Measurements from ENCODE around the gene FRMD1.

The FRMD1 gene

DNA sequence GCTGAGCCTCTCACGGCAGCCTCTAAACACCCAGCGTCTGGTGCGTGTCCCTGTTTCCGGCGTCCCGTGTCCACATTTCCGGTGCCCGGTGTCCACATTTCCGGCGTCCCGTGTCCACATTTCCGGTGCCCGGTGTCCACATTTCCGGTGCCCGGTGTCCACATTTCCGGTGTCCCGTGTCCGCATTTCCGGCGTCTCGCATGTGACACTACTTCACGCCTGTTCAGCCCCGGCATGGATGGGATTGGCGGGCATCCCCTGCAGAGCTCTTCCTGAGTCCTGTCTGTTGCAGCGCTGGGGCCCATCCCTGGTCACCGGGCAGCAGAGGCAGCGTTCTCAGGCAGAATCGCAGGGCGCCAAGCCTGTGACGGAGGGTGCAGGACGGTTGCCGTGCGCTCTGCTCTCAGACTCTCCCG lies 3.2 kb downstream of the FRMD1 start:
- TF ChIP-seq, protein P1, sequence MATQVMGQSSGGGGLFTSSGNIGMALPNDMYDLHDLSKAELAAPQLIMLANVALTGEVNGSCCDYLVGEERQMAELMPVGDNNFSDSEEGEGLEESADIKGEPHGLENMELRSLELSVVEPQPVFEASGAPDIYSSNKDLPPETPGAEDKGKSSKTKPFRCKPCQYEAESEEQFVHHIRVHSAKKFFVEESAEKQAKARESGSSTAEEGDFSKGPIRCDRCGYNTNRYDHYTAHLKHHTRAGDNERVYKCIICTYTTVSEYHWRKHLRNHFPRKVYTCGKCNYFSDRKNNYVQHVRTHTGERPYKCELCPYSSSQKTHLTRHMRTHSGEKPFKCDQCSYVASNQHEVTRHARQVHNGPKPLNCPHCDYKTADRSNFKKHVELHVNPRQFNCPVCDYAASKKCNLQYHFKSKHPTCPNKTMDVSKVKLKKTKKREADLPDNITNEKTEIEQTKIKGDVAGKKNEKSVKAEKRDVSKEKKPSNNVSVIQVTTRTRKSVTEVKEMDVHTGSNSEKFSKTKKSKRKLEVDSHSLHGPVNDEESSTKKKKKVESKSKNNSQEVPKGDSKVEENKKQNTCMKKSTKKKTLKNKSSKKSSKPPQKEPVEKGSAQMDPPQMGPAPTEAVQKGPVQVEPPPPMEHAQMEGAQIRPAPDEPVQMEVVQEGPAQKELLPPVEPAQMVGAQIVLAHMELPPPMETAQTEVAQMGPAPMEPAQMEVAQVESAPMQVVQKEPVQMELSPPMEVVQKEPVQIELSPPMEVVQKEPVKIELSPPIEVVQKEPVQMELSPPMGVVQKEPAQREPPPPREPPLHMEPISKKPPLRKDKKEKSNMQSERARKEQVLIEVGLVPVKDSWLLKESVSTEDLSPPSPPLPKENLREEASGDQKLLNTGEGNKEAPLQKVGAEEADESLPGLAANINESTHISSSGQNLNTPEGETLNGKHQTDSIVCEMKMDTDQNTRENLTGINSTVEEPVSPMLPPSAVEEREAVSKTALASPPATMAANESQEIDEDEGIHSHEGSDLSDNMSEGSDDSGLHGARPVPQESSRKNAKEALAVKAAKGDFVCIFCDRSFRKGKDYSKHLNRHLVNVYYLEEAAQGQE (IDR thresholded peaks at IDR 0.05; ENCODE audit: insufficient replicate concordance, low read depth) = no peak
- TF ChIP-seq SPI1 (IDR thresholded peaks at IDR 0.05; ENCODE audit: borderline replicate concordance, low read depth) = no peak
- no peak for TF ChIP-seq POLR2AphosphoS5 (IDR thresholded peaks at IDR 0.05; ENCODE audit: low read depth)
- TF ChIP-seq, protein P2, sequence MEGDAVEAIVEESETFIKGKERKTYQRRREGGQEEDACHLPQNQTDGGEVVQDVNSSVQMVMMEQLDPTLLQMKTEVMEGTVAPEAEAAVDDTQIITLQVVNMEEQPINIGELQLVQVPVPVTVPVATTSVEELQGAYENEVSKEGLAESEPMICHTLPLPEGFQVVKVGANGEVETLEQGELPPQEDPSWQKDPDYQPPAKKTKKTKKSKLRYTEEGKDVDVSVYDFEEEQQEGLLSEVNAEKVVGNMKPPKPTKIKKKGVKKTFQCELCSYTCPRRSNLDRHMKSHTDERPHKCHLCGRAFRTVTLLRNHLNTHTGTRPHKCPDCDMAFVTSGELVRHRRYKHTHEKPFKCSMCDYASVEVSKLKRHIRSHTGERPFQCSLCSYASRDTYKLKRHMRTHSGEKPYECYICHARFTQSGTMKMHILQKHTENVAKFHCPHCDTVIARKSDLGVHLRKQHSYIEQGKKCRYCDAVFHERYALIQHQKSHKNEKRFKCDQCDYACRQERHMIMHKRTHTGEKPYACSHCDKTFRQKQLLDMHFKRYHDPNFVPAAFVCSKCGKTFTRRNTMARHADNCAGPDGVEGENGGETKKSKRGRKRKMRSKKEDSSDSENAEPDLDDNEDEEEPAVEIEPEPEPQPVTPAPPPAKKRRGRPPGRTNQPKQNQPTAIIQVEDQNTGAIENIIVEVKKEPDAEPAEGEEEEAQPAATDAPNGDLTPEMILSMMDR (IDR thresholded peaks at IDR 0.05; ENCODE audit: insufficient read depth, low read length) = no peak
- TF ChIP-seq GABPA (IDR thresholded peaks at IDR 0.05; ENCODE audit: low read depth) = no peak
- no peak for DNase-seq (ENCODE audit: low read depth in 1 of 2, low spot score in 1 of 2)
- no peak overlapping the region for H3K27ac ChIP-seq (replicated peaks)
- H3K27me3 ChIP-seq (ENCODE audit: insufficient read depth, poor library complexity, severe bottlenecking) = no peaks in the 10 kb centered on the region
- no peak overlapping the region for H3K4me3 ChIP-seq (replicated peaks; ENCODE audit: insufficient read depth, low read length)

DNA sequence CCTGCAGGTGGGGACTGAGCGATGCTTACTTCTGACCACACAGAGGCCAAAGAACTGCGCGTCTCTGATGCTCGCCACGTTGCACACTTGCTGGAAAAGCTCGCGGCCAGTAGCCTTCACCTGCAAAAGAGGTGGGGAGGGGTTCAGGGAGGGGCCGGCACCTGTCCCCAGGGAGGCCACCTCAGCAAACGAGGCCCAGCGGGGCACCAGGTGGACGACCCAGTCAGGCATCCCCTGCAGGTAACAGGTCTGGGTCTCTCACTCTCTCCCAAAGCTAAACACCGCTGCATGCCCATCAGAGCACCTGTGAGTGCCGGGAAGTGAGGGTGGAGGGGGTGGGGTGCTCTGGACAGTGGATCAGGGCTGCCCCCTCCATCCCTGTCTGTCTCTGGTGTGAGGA lies 3.8 kb downstream of the FRMD1 start:
- TF ChIP-seq SPI1 (IDR thresholded peaks at IDR 0.05; ENCODE audit: borderline replicate concordance, low read depth) = no peak
- TF ChIP-seq, protein P1 (IDR thresholded peaks at IDR 0.05; ENCODE audit: insufficient replicate concordance, low read depth) = no peak
- no peak overlapping the region for H3K4me3 ChIP-seq (replicated peaks; ENCODE audit: insufficient read depth, low read length)
- no peak overlapping the region for H3K27ac ChIP-seq (replicated peaks)
- no peak for DNase-seq (ENCODE audit: low read depth in 1 of 2, low spot score in 1 of 2)
- no peaks in the 10 kb centered on the region for H3K27me3 ChIP-seq (ENCODE audit: insufficient read depth, poor library complexity, severe bottlenecking)

- TF ChIP-seq SPI1 (IDR thresholded peaks at IDR 0.05; ENCODE audit: borderline replicate concordance, low read depth) (no peak), POLR2AphosphoS5 (IDR thresholded peaks at IDR 0.05; ENCODE audit: low read depth) (no peak), GABPA (IDR thresholded peaks at IDR 0.05; ENCODE audit: low read depth) (no peak)
- TF ChIP-seq, protein P2 (IDR thresholded peaks at IDR 0.05; ENCODE audit: insufficient read depth, low read length) = no peak
- TF ChIP-seq, protein P1 (IDR thresholded peaks at IDR 0.05; ENCODE audit: insufficient replicate concordance, low read depth) = no peak
- Histone ChIP-seq H3K27me3 (ENCODE audit: insufficient read depth, poor library complexity, severe bottlenecking) (no peaks in the 10 kb centered on the region), H3K27ac (replicated peaks) (no peak overlapping the region), H3K4me3 (replicated peaks; ENCODE audit: insufficient read depth, low read length) (no peak overlapping the region)
- DNase-seq (ENCODE audit: low read depth in 1 of 2, low spot score in 1 of 2) = no peak
Measured at GRCh38 chr6:168073937-168074730, 4.9 kb downstream of the FRMD1 start.
